CD14-positive monocyte (primary cell): Measurements from ENCODE around the gene COL4A2. TPM values are rescaled to one million over a fixed set of nuclear protein-coding genes. Genes with fewer than 3 reads are reported as not detected.

Experiments used
- DNase-seq, 3 donors: peaks; one replicate each; pipeline ENCODE4 v3.0.0-alpha.2; 2011 to 2022
- H2AFZ ChIP-seq: 2 replicates; pipeline ENCODE4 v1.6.0; 2012; ENCODE audit warnings: mild to moderate bottlenecking, low read depth, low read length, inconsistent platforms; ENCODE audit not compliant: insufficient read depth, poor library complexity, severe bottlenecking
- H3K27ac ChIP-seq, 2 donors: 1 replicate in 1 of 2; 2 replicates in 1 of 2; pipeline ENCODE4 v1.5.1; 2012 to 2013; ENCODE audit warnings: low read length in 2 of 2, control low read depth in 1 of 2, inconsistent platforms in 1 of 2, low read depth in 1 of 2, mild to moderate bottlenecking in 1 of 2
- H3K27me3 ChIP-seq, 2 donors: one replicate each; pipeline versions ENCODE4 v1.6.0 to v1.6.1; 2011 to 2013; ENCODE audit warnings: low read length in 2 of 2; ENCODE audit not compliant: control insufficient read depth in 2 of 2, insufficient read depth in 2 of 2
- H3K36me3 ChIP-seq, 2 donors: replicated peaks in 1 of 2; 1 replicate in 1 of 2; 2 replicates in 1 of 2; pipeline versions ENCODE4 v1.5.1 to v1.6.1; 2012 to 2013; ENCODE audit warnings: low read length in 2 of 2, control low read depth in 1 of 2, inconsistent platforms in 1 of 2, mild to moderate bottlenecking in 1 of 2; ENCODE audit not compliant: insufficient read depth in 2 of 2, control insufficient read depth in 1 of 2
- H3K4me1 ChIP-seq, 2 donors: 1 replicate in 1 of 2; 2 replicates in 1 of 2; pipeline versions ENCODE4 v1.5.1 to v1.6.1; 2012 to 2013; ENCODE audit warnings: low read length in 2 of 2, control low read depth in 1 of 2, inconsistent platforms in 1 of 2, mild to moderate bottlenecking in 1 of 2, moderate library complexity in 1 of 2; ENCODE audit not compliant: insufficient read depth in 2 of 2, control insufficient read depth in 1 of 2
- H3K4me2 ChIP-seq: replicated peaks from 2 replicates; pipeline ENCODE3; 2012; ENCODE audit warnings: low read length, moderate library complexity, mild to moderate bottlenecking; ENCODE audit not compliant: poor library complexity, severe bottlenecking; ENCODE audit errors: extremely low read depth
- H3K4me3 ChIP-seq, 3 experiments: fragments of 200-600 bp in 1 of 3; sonication (generic) in 1 of 3; replicated peaks in 1 of 3; 1 replicate in 2 of 3; 2 replicates in 1 of 3; pipeline ENCODE4 v1.5.1; 2011 to 2013; ENCODE audit warnings: low read length in 3 of 3, mild to moderate bottlenecking in 3 of 3, control low read depth in 2 of 3, low read depth in 2 of 3, inconsistent platforms in 1 of 3, moderate library complexity in 1 of 3
- H3K79me2 ChIP-seq: 2 replicates; pipeline ENCODE4 v1.6.0; 2012; ENCODE audit warnings: mild to moderate bottlenecking, control low read depth, inconsistent platforms, low read length, moderate library complexity; ENCODE audit not compliant: insufficient read depth
- H3K9ac ChIP-seq: 2 replicates; pipeline ENCODE4 v1.6.0; 2017; ENCODE audit warnings: low read length, mild to moderate bottlenecking; ENCODE audit not compliant: insufficient read depth, poor library complexity, severe bottlenecking
- H3K9me3 ChIP-seq, 2 donors: replicated peaks in 1 of 2; 1 replicate in 1 of 2; 2 replicates in 1 of 2; pipeline versions ENCODE4 v1.5.1 to v1.6.1; 2012 to 2013; ENCODE audit warnings: low read length in 2 of 2, control low read depth in 1 of 2; ENCODE audit not compliant: control insufficient read depth in 1 of 2, insufficient read depth in 1 of 2
- H4K20me1 ChIP-seq: 2 replicates; pipeline ENCODE4 v1.6.0; 2012; ENCODE audit warnings: mild to moderate bottlenecking, low read length, control low read depth, moderate library complexity; ENCODE audit not compliant: insufficient read depth
- H3K27ac Mint-ChIP-seq, 7 donors: one replicate each; pipeline ENCODE4 v1.8.0; 2020; ENCODE audit warnings: mild to moderate bottlenecking in 7 of 7, mixed read lengths in 7 of 7, moderate library complexity in 6 of 7, inconsistent platforms in 2 of 7
- H3K27me3 Mint-ChIP-seq, 3 donors: one replicate each; pipeline ENCODE4 v1.8.0; 2021 to 2022; ENCODE audit warnings: low read depth in 3 of 3, mild to moderate bottlenecking in 3 of 3, mixed read lengths in 3 of 3, moderate library complexity in 3 of 3, inconsistent platforms in 1 of 3
- H3K36me3 Mint-ChIP-seq, 2 donors: one replicate each; pipeline ENCODE4 v1.8.0; 2020; ENCODE audit warnings: mixed read lengths in 2 of 2, inconsistent platforms in 1 of 2, mild to moderate bottlenecking in 1 of 2
- H3K4me1 Mint-ChIP-seq: one replicate; pipeline ENCODE4 v1.8.0; 2020; ENCODE audit warnings: mild to moderate bottlenecking, mixed read lengths
- H3K4me3 Mint-ChIP-seq, 2 donors: one replicate each; pipeline ENCODE4 v1.8.0; 2020; ENCODE audit warnings: mild to moderate bottlenecking in 2 of 2, mixed read lengths in 2 of 2, moderate library complexity in 1 of 2
- H3K9me3 Mint-ChIP-seq, 7 donors: one replicate each; pipeline ENCODE4 v1.8.0; 2020 to 2022; ENCODE audit warnings: mixed read lengths in 7 of 7, mild to moderate bottlenecking in 6 of 7, moderate library complexity in 6 of 7, inconsistent platforms in 2 of 7
- WGBS: methylation state at CpG from one replicate; pipeline ENCODE4 v1.1.5; 2013; ENCODE audit warnings: missing lambda C conversion rate; ENCODE audit not compliant: insufficient coverage; 5-methylcytosine and 5-hydroxymethylcytosine counted together
- intact Hi-C, 2 donors: fragments of 100-400 bp; cut with micrococcal nuclease; formaldehyde crosslinking; loops; one replicate each; pipeline versions ENCODE4 v1.15.0 to v1.15.1; 2023
- polyA plus RNA-seq, 3 donors: library from polyadenylated mRNA; depleted of rRNA in 1 of 3; unstranded in 2 of 3; stranded (reverse) in 1 of 3; fragments of 300-500 nt in 2 of 3; fragments of >200 nt in 1 of 3; fragmentation: Illumina TruSeq in 2 of 3; gene quantifications; 1 replicate in 2 of 3; 2 replicates in 1 of 3; pipeline ENCODE4 v1.2.3, GENCODE V29; 2012 to 2021
- TF ChIP-seq, protein P1 (sequence below): fragments of 200-600 bp; IDR thresholded peaks from one replicate; pipeline ENCODE4 v1.8.0; 2022; ENCODE audit warnings: antibody characterized with exemption, mild to moderate bottlenecking

Gene COL4A2
- polyA plus RNA-seq, 3 donors, result not detected

- H3K4me1 ChIP-seq, result peaks cover 16 to 17% of the 10 kb centered on the region in 2 donors
- H3K79me2 ChIP-seq, result no peaks in the 10 kb centered on the region
- Mint-ChIP-seq H3K4me1 (peaks cover 19% of the 10 kb centered on the region), H3K4me3 (no peak overlapping the region), H3K9me3 (peaks cover 0 to 10% (median 2%) of the 10 kb centered on the region in 7 donors), H3K27me3 (peaks cover 28 to 50% (median 37%) of the 10 kb centered on the region in 3 donors), H3K36me3 (no peaks in the 10 kb centered on the region), H3K27ac (no peak overlapping the region)
- H3K9me3 ChIP-seq, result no peaks in the 10 kb centered on the region
- no peak overlapping the region for H3K9ac ChIP-seq
- H3K27ac ChIP-seq, result no peak overlapping the region
- TF ChIP-seq, protein P1, sequence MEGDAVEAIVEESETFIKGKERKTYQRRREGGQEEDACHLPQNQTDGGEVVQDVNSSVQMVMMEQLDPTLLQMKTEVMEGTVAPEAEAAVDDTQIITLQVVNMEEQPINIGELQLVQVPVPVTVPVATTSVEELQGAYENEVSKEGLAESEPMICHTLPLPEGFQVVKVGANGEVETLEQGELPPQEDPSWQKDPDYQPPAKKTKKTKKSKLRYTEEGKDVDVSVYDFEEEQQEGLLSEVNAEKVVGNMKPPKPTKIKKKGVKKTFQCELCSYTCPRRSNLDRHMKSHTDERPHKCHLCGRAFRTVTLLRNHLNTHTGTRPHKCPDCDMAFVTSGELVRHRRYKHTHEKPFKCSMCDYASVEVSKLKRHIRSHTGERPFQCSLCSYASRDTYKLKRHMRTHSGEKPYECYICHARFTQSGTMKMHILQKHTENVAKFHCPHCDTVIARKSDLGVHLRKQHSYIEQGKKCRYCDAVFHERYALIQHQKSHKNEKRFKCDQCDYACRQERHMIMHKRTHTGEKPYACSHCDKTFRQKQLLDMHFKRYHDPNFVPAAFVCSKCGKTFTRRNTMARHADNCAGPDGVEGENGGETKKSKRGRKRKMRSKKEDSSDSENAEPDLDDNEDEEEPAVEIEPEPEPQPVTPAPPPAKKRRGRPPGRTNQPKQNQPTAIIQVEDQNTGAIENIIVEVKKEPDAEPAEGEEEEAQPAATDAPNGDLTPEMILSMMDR, result no peak
- no peaks in the 10 kb centered on the region for H4K20me1 ChIP-seq
- H3K27me3 ChIP-seq, result peaks cover 5 to 22% of the 10 kb centered on the region in 2 donors
- H3K4me2 ChIP-seq, result no peak overlapping the region
- WGBS, result 69% methylated on average over 10 of the region's 13 CpGs
- no peak overlapping the region for H3K4me3 ChIP-seq
- intact Hi-C loops, result no loop called here
- H2AFZ ChIP-seq, result no peak overlapping the region
- DNase-seq, result no peak
- no peaks in the 10 kb centered on the region for H3K36me3 ChIP-seq
Measured at GRCh38 chr13:110338441-110339101, 31.5 kb downstream of the COL4A2 start.

DNA sequence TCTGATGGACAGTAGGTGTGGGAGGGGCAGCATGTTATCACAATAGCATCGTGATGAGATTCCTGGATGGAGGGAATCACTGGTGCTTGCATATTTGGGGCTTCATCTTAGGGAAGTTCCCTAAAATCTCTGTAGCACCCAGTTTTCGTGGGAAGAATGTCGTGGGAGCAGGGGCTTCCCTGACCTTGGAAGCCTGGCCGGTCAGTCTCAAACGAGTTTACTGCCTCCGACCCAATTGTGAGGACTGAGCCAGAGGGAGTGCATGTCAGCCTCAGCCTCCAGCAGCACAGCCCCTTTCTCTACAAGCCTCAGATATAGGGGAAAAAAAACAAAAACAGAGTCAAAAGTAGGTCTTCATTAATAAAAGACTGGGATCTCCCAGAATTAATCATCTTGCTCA, 32.2 kb downstream of the COL4A2 start:
- peaks cover 19% of the 10 kb centered on the region for H3K4me1 Mint-ChIP-seq
- Histone ChIP-seq H3K4me1 (peaks cover 16 to 17% of the 10 kb centered on the region in 2 donors), H3K27me3 (peaks cover 5 to 22% of the 10 kb centered on the region in 2 donors), H3K79me2 (no peaks in the 10 kb centered on the region), H3K4me2 (no peak overlapping the region), H3K4me3 (no peak overlapping the region), H3K36me3 (no peaks in the 10 kb centered on the region), H3K9me3 (no peaks in the 10 kb centered on the region), H2AFZ (no peak overlapping the region), H4K20me1 (no peaks in the 10 kb centered on the region), H3K27ac (no peak overlapping the region), H3K9ac (no peak overlapping the region)
- TF ChIP-seq, protein P1, result no peak
- no peaks in the 10 kb centered on the region for H3K36me3 Mint-ChIP-seq
- H3K9me3 Mint-ChIP-seq, result peaks cover 0 to 10% (median 2%) of the 10 kb centered on the region in 7 donors
- no peak for DNase-seq
- intact Hi-C loops, result no loop called here
- peak overlapping the region in 1 of 2 donors; percentile 47 for H3K4me3 Mint-ChIP-seq
- 86% methylated on average over 6 of the region's 6 CpGs for WGBS
- H3K27me3 Mint-ChIP-seq, result peaks cover 28 to 51% (median 37%) of the 10 kb centered on the region in 3 donors
- no peak overlapping the region for H3K27ac Mint-ChIP-seq
